Measurements from ENCODE around the gene TMC1.
"Not testable (repeated sequence)": the region's sequence is repeated elsewhere in the genome, so short reads cannot be mapped to it uniquely, and the experiment has no call there.

TMC1 gene

GRCh38 chr9:72763022-72763421 is 241.6 kb downstream of the TMC1 start:
- DNase-seq (ENCODE audit: low read depth in 2 of 2), result no peak

- no peak for DNase-seq (ENCODE audit: low read depth in 2 of 2)
These were observed 248.1 kb downstream of the TMC1 start for GRCh38 chr9:72769546-72769945.

DNA sequence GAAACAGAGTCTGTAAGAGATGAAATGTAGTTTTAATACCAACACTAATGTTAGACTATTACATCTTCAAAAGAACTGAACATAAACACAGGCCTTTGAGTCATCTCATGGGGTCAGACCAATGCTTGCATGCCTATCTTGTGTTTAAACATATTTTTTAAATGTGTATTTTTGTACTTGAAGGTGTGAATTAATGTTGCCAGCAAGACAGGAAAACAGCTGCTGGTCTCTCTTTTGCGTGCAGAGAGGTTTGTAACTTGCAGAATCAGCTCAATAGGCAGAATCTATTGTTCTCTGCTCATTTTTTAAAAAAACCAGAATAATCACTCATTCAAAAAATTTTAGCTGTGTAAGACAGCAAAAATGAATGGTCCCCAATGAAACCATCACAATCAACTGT is 251.3 kb downstream of the TMC1 start:
- no peak for DNase-seq (ENCODE audit: low read depth in 2 of 2)

DNA sequence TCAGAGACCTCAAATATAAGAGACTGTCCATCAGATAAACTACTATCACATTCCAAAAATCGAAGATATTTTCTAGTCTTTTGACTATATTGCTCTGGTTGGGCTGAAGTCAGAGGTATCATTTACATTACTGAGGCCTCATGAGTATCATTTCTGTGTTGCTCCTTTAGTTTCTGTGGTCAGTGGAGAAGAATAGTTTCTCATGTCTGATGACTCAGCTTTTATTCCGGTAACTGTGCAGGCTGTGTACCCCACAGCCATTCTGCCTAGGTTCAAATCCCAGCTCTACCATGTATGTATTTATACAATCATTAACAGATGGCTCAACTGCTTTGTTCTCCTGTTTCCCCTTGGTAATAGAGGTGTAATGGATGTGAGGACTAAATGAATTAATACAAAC is 252.2 kb downstream of the TMC1 start:
- no peak for DNase-seq (ENCODE audit: low read depth in 2 of 2)

GRCh38 chr9:72775570-72775969 is 254.2 kb downstream of the TMC1 start:
- DNase-seq (ENCODE audit: low read depth in 2 of 2), result no peak

DNA sequence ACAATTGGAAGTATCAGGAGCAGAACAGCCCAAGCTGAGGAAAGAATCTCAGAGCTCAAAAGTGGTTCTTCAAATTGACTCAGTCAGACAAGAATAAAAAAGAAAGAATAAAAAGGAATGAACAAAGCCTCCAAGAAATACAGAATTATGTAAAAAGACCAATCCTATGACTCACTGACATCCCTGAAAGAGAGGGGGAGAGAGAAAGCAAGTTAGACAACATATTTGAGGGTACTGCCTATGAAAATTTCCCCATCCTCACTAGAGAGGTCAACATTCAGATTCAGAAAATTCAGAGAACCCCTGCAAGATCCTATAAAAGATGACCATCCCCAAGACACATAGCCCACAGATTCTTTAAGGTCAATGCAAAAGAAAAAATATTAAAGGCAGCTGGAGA is 258.2 kb downstream of the TMC1 start:
- DNase-seq (ENCODE audit: low read depth in 2 of 2), result no peak

DNA sequence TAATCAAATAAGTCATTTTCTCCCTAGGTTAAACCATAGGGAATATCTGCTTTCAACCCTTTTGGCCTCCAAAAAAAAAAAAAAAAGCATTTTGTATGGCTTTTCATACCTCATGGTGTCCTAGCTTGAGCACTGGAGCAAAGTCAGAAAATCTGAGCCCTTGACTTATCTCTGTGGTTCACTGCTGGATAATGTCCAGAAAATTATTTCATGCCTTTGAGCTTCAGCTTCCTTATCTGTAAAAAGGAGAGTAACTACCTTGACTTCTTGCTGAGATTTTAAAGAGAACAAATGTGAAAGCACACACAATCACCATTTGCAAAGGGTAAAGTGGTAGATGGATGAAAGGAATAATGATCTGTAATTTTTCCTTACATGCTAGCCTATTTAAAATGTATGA is 265.5 kb downstream of the TMC1 start:
- no peak for DNase-seq (ENCODE audit: low read depth in 2 of 2)

- no peak for DNase-seq (ENCODE audit: low read depth in 2 of 2)
These were observed 267.7 kb downstream of the TMC1 start for GRCh38 chr9:72788966-72789735.

DNA sequence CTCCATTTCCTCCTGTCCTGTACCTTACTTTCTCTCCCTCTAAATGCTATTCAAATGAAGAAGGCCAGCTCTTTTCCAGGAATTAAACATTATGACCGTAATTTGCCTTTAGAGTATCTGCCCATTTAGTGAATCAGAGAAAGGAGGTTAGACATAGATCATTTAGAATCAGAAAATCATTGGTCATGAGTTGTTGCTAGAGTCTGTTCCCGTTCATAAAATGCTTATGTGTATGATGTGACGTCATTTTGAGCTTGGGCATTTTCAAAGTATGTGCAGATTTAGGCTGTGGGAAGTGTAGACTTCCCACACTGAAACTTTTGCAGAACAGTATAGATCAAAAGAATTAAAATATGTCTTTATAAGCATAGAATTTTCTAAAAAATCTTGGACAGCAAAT is 268.5 kb downstream of the TMC1 start:
- no peak for DNase-seq (ENCODE audit: low read depth in 2 of 2)

- no peak for DNase-seq (ENCODE audit: low read depth in 2 of 2)
These were observed 269.6 kb downstream of the TMC1 start for GRCh38 chr9:72790989-72791388.

GRCh38 chr9:72791436-72791835 is 270.0 kb downstream of the TMC1 start:
- no peak for DNase-seq (ENCODE audit: low read depth in 2 of 2)

DNA sequence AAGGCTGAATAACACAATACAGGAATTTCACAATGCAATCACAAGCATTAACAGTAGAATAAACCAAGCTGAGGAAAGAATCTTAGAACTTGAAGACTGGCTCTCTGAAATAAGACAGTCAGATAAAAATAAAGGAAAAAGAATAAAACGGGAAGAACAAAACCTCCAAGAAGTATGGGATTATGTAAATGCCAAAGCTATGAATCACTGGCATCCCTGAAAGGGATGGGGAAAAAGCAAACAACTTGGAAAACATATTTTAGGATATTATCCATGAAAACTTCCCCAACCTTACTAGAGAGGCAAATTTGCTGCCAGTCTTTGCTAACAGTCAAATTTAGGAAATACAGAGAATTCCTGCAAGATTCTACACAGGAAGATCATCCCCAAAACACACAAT is 273.5 kb downstream of the TMC1 start:
- DNase-seq (ENCODE audit: low read depth in 2 of 2), result no peak

- DNase-seq (ENCODE audit: low read depth in 2 of 2), result no peak
These were observed 279.1 kb downstream of the TMC1 start for GRCh38 chr9:72800328-72800994.

DNA sequence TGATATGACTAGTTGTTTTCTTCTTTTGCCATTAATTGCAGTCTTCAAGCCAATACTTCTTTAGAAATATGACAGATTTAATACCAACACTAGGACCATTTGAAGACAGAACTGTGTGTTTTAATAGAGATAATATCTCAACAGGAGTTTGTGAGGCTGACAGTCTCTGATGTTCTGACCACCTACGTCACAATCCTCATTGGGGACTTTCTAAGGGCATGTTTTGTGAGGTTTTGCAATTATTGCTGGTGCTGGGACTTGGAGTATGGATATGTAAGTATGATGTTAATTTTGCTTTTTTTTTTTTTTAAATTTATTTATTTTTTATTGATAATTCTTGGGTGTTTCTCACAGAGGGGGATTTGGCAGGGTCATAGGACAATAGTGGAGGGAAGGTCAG is 283.8 kb downstream of the TMC1 start:
- no peak for DNase-seq (ENCODE audit: low read depth in 2 of 2)

DNA sequence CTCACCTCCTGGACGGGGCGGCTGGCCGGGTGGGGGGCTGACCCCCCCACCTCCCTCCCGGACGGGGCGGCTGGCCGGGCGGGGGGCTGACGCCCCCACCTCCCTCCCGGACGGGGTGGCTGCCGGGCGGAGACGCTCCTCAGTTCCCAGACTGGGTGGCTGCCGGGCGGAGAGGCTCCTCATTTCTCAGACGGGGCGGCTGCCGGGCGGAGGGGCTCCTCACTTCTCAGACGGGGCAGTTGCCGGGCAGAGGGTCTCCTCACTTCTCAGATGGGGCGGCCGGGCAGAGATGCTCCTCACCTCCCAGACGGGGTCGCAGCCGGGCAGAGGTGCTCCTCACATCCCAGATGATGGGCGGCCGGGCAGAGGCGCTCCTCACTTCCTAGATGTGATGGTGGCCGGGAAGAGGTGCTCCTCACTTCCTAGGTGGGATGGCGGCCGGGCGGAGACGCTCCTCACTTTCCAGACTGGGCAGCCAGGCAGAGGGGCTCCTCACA is 285.0 kb downstream of the TMC1 start:
- not testable (repeated sequence) for DNase-seq (ENCODE audit: low read depth in 2 of 2)

DNA sequence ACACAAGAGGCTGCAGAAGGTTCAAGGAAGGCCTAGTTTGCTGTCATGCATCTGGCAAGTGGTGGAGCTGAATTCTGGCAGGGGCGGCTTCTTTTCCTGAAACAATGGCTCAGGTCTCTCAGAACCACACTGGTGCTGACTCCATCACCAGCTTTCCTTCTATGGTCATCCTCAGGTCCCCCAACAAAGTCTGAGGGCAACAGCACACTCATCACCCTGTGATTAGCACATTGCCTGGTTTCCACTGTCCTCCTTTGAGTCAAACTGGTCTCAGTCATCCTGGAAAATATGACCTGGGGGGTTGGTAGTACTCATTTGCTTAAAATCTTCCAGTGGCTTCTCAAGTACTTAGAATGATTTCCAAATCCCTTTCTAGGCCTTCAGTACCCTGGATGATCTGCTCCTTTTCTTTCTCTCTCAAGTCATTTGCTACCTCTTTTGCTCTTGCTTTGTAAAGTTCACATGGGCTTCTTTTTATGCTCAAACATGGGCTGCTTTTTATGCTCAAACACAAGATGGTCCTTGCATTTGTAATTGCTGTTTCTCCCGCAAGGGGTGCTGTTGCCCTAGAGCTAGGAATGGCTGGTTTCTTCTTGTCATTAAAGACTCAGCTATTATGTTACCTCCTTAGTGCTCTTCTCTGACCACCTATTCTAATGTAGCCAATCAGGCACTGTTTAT is 286.5 kb downstream of the TMC1 start:
- no peak for DNase-seq (ENCODE audit: low read depth in 2 of 2)

DNA sequence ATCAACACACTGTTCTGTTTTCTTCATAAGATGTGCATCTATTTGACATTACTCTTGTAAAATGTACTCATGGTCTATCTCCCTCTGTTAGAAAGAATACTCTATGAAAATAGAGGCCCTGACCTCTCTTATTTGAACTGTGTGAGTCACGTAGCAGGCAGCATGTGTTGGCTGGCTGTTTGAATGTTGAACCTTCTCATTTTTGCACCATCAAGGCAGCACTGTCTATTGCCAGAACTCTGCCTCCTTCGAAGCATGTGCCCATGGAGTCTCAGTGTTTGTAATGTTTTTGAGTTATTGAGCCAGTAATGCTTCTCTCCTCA is 287.0 kb downstream of the TMC1 start:
- no peak for DNase-seq (ENCODE audit: low read depth in 2 of 2)

DNA sequence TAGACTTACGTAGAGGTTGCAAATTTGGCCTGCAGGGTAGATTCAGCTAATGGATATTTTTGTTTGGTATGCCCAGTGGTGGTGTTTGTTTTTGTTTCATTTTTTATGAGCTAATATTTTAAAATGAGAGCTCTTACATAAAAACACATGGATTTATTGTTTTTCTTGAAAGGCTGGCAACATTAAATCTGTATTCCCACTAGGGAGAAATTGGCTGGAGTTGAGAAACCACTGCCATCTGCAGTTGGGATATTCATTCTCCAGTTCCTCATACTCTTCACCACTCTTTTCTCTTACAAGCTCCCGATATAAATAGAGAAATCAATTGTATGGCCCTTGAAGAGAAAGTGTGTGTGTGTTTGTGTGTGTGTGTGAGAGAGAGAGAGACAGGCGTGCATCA is 288.2 kb downstream of the TMC1 start:
- no peak for DNase-seq (ENCODE audit: low read depth in 2 of 2)

DNA sequence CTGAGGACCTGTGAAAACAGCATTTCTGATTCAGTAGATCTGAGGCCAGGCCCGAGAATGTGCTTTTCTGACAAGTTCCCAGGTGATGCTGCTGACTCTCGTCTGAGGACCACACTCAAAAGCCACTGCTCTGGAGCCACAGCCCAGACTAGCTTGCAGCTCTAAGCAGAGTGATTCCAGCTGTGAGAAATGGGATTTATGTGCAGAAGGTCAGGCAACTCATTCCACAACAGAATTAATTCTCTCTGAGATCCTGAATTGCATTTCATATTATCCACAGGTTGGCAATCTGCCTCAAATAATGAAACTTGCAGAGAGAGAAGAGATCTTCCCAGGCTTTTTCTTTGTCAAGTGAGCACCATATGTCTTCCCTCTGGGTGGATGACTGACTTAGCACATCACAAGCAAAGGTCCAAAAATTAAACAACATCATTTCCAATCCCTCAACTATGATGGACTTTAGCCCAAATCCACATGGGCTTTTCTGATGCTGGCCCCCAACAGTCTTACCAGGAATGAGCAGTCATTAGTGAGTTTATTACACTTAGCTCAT is 291.2 kb downstream of the TMC1 start:
- no peak for DNase-seq (ENCODE audit: low read depth in 2 of 2)

DNA sequence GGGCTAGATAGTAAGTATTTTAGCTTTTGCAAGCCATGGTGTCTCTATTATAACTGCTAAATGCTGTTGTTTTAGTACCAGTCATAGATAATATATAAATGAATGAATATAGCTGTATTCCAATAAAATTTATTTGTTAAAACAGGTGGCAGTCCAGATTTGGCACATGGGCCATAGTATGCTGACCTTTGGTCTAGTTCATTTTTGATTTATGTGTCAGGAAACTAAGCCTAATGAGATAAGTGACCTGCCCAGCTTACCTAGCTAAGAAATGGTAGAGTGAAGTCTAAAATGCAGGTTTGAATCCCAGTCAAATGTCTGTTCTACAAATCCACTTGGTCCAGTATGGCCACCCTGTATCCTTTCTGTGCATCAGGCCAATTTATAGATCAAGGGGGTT is 292.1 kb downstream of the TMC1 start:
- no peak for DNase-seq (ENCODE audit: low read depth in 2 of 2)

DNA sequence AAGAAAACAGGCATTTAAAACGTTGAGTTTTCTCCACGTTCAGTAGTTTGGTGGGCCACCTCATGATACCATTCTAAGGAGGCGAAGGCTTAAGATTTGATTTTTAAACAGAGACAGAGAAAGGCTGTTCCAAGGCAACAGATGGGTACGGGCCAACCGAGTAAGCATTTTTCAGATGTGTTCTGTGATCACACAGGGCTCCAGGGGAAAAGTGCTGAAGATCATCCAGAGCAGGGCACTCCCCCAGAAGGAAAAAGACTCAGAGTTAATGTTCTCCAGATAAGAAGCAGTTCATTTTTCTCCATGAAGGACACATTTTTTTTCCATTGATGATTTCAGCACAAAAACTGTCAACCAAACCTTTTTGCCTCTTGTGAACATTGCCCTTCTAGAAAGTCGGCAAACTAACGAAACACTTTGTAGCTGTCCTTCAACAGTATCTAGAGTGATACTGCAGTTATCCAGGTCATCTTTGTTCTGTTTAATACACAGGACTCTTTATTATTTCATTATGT is 292.7 kb downstream of the TMC1 start:
- DNase-seq (ENCODE audit: low read depth in 2 of 2), result no peak

GRCh38 chr9:72816666-72817065 is 295.3 kb downstream of the TMC1 start:
- DNase-seq (ENCODE audit: low read depth in 2 of 2), result no peak

- DNase-seq (ENCODE audit: low read depth in 2 of 2), result no peak
These were observed 296.0 kb downstream of the TMC1 start for GRCh38 chr9:72817413-72817812.

Data from fibroblast of skin of left biceps (primary cell).